GM18951 (cell line): Measurements from ENCODE around the gene TREML4.
"Not testable (repeated sequence)": the region's sequence is repeated elsewhere in the genome, so short reads cannot be mapped to it uniquely, and the experiment has no call there.

Experiments
- POLR2A ChIP-seq: IDR thresholded peaks from 4 replicates; pipeline ENCODE4 v1.6.1; 2011; ENCODE audit warnings: mild to moderate bottlenecking; ENCODE audit not compliant: insufficient read length, insufficient read depth; ENCODE audit errors: extremely low read depth
- in situ Hi-C: fragments of 300-500 bp; cut with MboI; formaldehyde crosslinking; loops from one replicate; pipeline ENCODE4 v1.12.0; 2022; ENCODE audit warnings: low sequenced_read_pairs, mixed read lengths, inconsistent platforms; ENCODE audit not compliant: unreplicated experiment

The TREML4 gene

GRCh38 chr6:41228096-41228495 is at the start of gene TREML4:
TSS of gene TREML4 (plus strand) at chr6:41228349. CDS start at chr6:41228428, 79 bp downstream.
- TF ChIP-seq POLR2A: no peak
- in situ Hi-C loops: no loop called here

DNA sequence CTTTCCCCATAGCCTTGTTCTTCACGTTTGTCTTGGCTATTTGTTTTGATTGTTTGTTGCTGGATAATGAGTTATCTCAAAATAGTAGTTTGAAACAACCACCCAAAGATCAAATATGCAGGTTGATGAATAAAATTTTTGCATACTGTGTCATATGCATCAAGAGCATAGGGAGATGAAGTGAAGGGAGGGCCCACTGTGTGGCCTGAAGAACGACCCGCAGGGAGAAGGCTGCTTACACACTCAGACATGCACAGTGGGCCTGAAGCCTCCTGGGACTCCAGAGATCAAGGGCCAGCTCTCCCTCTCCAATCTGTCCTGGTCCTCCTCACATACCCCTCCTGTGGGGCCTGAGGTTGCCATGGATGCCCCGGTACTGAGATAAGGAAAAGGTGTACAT is 49.0 kb upstream of the TREML4 start:
- in situ Hi-C loops: no loop called here
- TF ChIP-seq POLR2A: no peak

GRCh38 chr6:41181566-41181965 is 46.6 kb upstream of the TREML4 start:
- no peak for TF ChIP-seq POLR2A
- in situ Hi-C loops: no loop called here

DNA sequence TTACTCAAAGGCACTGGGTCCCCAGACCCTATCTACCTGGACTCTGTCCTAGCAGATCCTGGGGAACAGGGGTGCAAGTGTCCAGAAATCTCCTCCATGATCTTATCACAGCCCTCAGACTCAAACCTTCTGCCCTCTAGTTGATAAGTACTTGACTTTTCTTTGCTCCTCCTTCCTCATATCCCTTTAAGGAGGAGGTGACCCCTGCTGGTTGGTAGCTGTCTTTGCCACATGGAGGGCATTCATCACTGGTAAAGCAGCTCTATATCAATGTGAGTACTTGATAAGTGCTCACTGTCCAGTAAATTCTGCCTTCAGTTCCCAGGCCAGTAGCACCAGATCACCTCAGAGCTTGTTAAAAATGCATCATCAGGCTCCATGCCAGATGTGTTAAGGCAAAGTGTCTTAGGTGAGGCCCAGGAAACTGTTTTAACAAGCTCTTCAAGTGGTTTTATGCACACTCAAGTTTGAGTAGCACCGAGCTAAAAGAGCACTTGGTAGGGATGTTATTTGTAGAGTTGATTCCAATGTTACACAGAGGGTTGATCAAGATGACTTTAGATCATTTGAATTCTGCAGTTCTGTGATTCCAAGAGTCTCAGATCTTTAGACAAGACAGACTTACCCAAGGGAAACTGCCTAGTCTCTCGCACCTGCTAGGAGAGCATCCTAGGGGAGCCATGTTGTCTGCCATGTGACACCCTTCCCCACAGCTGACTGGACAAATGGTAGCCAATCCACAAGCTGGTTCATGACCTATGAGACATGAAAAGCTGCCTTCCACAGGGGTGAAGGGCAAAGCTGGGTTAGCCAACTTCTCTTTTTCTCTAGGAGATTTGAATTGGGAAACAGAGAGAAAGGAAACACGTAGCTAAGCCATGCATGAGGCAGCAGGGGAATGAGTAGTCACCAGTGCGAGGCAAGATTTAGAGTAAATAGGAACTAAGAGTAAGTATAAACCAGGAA is 45.8 kb upstream of the TREML4 start:
- no peak for TF ChIP-seq POLR2A
- in situ Hi-C loops: no loop called here

- in situ Hi-C loops: no loop called here
Measured at GRCh38 chr6:41184761-41185160, 43.4 kb upstream of the TREML4 start.

DNA sequence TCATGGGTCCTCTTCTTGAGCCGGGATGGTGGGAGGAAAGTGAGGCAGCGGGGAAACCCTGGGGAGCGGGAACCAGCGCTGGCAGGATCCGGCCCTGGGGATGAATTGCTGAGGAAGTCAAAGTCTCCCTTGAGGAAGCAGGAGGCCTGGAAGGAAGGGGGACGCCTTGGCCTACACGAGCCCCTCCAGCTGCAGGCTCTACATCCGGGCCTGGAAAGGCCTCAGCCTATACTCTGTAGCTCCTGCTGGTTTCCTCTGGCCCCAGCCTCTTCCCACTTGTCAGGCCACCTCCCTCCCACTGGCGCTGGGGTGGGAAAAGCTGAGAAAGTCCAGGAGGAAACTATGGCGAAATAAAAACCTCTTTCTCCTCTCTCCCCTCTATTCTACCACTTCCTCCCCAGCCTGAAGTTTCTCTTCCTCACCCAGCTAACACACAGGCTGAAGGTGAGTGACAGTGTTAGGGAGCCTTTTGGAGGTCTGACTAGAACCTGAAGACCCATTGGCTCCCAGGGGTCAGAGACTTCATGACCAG is 42.1 kb upstream of the TREML4 start:
- in situ Hi-C loops: no loop called here
- no peak for TF ChIP-seq POLR2A

More at GRCh38 chr6:41184761-41185160, 43.4 kb upstream of the TREML4 start:
- no peak for TF ChIP-seq POLR2A

- no peak for TF ChIP-seq POLR2A
- in situ Hi-C loops: no loop called here
Measured at GRCh38 chr6:41187924-41188886, 39.9 kb upstream of the TREML4 start.

DNA sequence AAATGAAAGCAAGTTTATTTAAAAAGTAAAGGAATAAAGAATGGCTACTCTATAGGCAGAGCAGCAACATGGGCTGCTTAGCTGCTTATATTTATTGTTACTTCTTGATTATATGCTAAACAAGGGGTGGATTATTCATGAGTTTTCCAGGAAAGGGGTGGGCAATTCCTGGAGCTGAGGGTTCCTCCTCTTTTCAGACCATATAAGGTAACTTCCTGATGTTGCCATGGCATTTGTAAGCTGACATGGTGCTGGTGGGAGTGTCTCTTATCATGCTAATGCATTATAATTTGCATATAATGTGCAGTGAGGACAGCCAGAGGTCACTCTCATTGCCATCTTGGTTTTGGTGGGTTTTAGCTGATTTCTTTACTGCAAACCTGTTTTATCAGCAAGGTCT is 39.1 kb upstream of the TREML4 start:
- in situ Hi-C loops: not testable (repeated sequence)

DNA sequence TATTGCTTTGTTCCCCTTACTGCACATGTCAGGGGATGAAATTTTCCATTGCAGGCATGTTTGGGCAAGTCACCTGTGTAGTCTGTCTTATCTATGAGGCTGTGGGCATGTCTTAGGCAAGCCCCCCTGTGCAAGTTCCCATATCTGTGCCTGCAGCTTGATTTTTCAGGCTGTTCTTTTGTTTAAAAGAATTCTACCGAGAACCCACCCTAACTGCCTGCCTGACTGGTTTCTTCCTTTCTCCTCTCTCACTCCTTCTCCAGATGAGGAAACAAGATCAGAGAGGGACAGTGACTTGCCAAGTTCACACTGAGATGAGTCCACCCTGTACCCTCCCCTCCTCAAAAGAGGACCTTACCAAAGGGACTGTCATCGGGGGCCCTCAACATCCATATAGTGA is 38.2 kb upstream of the TREML4 start:
- in situ Hi-C loops: no loop called here
- TF ChIP-seq POLR2A: no peak

- in situ Hi-C loops: no loop called here
- TF ChIP-seq POLR2A: no peak
Measured at GRCh38 chr6:41190791-41191190, 37.4 kb upstream of the TREML4 start.

GRCh38 chr6:41191569-41191968 is 36.6 kb upstream of the TREML4 start:
- no peak for TF ChIP-seq POLR2A
- in situ Hi-C loops: no loop called here

GRCh38 chr6:41193171-41193734 is 34.9 kb upstream of the TREML4 start:
- in situ Hi-C loops: no loop called here

GRCh38 chr6:41193884-41194283 is 34.3 kb upstream of the TREML4 start:
- no peak for TF ChIP-seq POLR2A
- in situ Hi-C loops: no loop called here

More at GRCh38 chr6:41193171-41193734, 34.9 kb upstream of the TREML4 start:
- TF ChIP-seq POLR2A: no peak
